Left lung (tissue), 10 donors: ENCODE measurements around the gene ASB11. TPM values are rescaled to one million over a fixed set of nuclear protein-coding genes. Genes with fewer than 3 reads are reported as not detected.
"Not testable (repeated sequence)": the region's sequence is repeated elsewhere in the genome, so short reads cannot be mapped to it uniquely, and the experiment has no call there.

Experiments
- ATAC-seq: fragments of 200-7000 bp; cut with Tn5 transposase; one replicate; pipeline ENCODE4 v1.9.1; 2020; ENCODE audit warnings: moderate library complexity
- DNase-seq, 4 donors: peaks; one replicate each; pipeline ENCODE4 v3.0.0-alpha.2; 2013 to 2020
- H3K27ac ChIP-seq, 2 donors: fragments of 200-600 bp; sonication (generic) in 1 of 2; one replicate each; pipeline versions ENCODE4 v1.5.0 to v1.8.0; 2020 to 2021
- H3K27me3 ChIP-seq, 2 donors: fragments of 200-600 bp; sonication (generic) in 1 of 2; one replicate each; pipeline versions ENCODE4 v1.5.0 to v1.8.0; 2020 to 2021
- H3K36me3 ChIP-seq, 2 donors: fragments of 200-600 bp; sonication (generic) in 1 of 2; one replicate each; pipeline versions ENCODE4 v1.5.0 to v1.8.0; 2020 to 2021
- H3K4me1 ChIP-seq, 2 donors: fragments of 200-600 bp; one replicate each; pipeline ENCODE4 v1.8.0; 2021
- H3K4me3 ChIP-seq, 2 donors: fragments of 200-600 bp; sonication (generic) in 1 of 2; one replicate each; pipeline versions ENCODE4 v1.5.0 to v1.8.0; 2020 to 2021; ENCODE audit warnings: mild to moderate bottlenecking in 1 of 2
- H3K9me3 ChIP-seq, 2 donors: fragments of 200-600 bp; sonication (generic) in 1 of 2; one replicate each; pipeline versions ENCODE4 v1.5.0 to v1.8.0; 2020 to 2021
- intact Hi-C, 2 donors: fragments of 100-400 bp; cut with DNase I; formaldehyde crosslinking; loops; one replicate each; pipeline versions ENCODE4 v1.11.2 to v1.14.2; 2022
- polyA plus RNA-seq, 6 donors: library from polyadenylated mRNA; unstranded; fragments of 120-200 nt; gene quantifications; one replicate each; pipeline ENCODE4 v1.2.1, GENCODE V29; 2013; ENCODE audit not compliant: insufficient read length in 6 of 6
- total RNA-seq, 2 donors: library from RNA; stranded (reverse); fragmentation: NEBNext Ultra II Directional; extraction: Animal tissue kit (Norgen Biotek cat#: 25700); gene quantifications; one replicate each; pipeline ENCODE4 v1.2.1, GENCODE V29; 2021
- TF ChIP-seq, protein P1 (sequence below), 2 donors: fragments of 200-600 bp; sonication (generic) in 1 of 2; IDR thresholded peaks; one replicate each; pipeline versions ENCODE4 v1.5.0 to v1.8.0; 2021; ENCODE audit warnings: antibody characterized with exemption in 2 of 2
- donor health status: DM: no; HTN: yes; CAD: no.
- donor health status: DM: no; HTN: no; CAD: no.

The ASB11 gene
- total and polyA plus RNA-seq, 8 donors: 0.13 to 0.44 (median 0.21) TPM

GRCh38 chrX:15314472-15314871, 968 bp downstream of the ASB11 start:
- intact Hi-C loops: no loop called here
- ATAC-seq: no peak
- Histone ChIP-seq H3K27ac (no peak overlapping the region), H3K9me3 (no peaks in the 10 kb centered on the region), H3K36me3 (no peaks in the 10 kb centered on the region), H3K4me1 (no peaks in the 10 kb centered on the region), H3K4me3 (no peak overlapping the region), H3K27me3 (no peaks in the 10 kb centered on the region)
- TF ChIP-seq, protein P1, sequence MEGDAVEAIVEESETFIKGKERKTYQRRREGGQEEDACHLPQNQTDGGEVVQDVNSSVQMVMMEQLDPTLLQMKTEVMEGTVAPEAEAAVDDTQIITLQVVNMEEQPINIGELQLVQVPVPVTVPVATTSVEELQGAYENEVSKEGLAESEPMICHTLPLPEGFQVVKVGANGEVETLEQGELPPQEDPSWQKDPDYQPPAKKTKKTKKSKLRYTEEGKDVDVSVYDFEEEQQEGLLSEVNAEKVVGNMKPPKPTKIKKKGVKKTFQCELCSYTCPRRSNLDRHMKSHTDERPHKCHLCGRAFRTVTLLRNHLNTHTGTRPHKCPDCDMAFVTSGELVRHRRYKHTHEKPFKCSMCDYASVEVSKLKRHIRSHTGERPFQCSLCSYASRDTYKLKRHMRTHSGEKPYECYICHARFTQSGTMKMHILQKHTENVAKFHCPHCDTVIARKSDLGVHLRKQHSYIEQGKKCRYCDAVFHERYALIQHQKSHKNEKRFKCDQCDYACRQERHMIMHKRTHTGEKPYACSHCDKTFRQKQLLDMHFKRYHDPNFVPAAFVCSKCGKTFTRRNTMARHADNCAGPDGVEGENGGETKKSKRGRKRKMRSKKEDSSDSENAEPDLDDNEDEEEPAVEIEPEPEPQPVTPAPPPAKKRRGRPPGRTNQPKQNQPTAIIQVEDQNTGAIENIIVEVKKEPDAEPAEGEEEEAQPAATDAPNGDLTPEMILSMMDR (IDR thresholded peaks at IDR 0.05): no peak
- DNase-seq: no peak

GRCh38 chrX:15311119-15311518, 4.3 kb downstream of the ASB11 start:
- H3K9me3 ChIP-seq: no peaks in the 10 kb centered on the region
- H3K36me3 ChIP-seq: no peaks in the 10 kb centered on the region
- intact Hi-C loops: no loop called here
- DNase-seq (no peak), ATAC-seq (peak; percentile 15)
- H3K4me3 ChIP-seq: no peak overlapping the region
- H3K4me1 ChIP-seq: no peaks in the 10 kb centered on the region
- H3K27me3 ChIP-seq: no peaks in the 10 kb centered on the region
- H3K27ac ChIP-seq: peak overlapping the region; percentile 39 to 58
- TF ChIP-seq, protein P1 (IDR thresholded peaks at IDR 0.05): no peak

DNA sequence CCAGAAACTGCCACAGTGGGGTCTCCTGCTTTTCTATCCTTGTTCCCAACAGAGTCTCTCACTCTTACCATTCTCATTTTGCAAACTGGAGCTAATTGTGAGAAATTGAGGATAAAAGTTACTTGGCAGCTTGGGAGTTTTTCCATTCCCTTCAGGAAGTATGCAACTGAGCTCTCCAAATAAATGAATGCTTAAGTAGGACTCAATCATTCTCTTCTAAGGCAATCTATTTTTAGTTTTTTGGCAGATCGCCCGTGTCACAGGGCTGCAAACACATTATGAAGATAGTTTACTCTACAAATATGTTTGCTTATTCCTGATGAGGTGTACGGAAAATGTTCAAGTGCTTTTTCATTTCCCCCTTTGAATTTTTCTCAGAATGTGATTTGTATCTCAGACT, 5.3 kb downstream of the ASB11 start:
- intact Hi-C loops: no loop called here
- peak in 3 of 4 donors; percentile 39 to 92 (median 92) for DNase-seq

DNA sequence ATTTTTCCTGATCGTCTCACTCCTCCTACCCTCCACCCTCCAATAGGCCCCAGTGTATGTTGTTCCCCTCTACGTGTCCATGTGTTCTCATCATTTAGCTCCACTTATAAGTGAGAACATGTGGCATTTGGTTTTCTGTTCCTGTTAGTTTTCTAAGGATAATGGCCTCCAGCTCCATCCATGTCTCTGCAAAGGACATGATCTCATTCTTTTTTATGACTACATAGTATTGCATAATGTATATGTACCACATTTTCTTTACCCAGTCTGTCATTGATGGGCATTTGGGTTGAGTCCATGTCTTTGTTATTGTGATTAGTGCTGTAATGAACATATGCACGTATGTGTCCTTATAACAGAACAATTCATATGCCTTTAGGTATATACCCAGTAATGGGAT, 9.5 kb downstream of the ASB11 start:
- H3K9me3 ChIP-seq, H3K27me3 ChIP-seq, H3K4me3 ChIP-seq, H3K36me3 ChIP-seq, DNase-seq, ATAC-seq, H3K27ac ChIP-seq, H3K4me1 ChIP-seq, intact Hi-C loops: not testable (repeated sequence)

More for the DNA sequence above, 5.3 kb downstream of the ASB11 start:
- no peaks in the 10 kb centered on the region for H3K36me3 ChIP-seq
- peak overlapping the region; percentile 58 to 75 for H3K27ac ChIP-seq
- no peak overlapping the region for H3K4me3 ChIP-seq
- peak; percentile 83 for ATAC-seq
- TF ChIP-seq, protein P1 (IDR thresholded peaks at IDR 0.05): no peak
- no peaks in the 10 kb centered on the region for H3K27me3 ChIP-seq
- no peaks in the 10 kb centered on the region for H3K9me3 ChIP-seq
- no peaks in the 10 kb centered on the region for H3K4me1 ChIP-seq

DNA sequence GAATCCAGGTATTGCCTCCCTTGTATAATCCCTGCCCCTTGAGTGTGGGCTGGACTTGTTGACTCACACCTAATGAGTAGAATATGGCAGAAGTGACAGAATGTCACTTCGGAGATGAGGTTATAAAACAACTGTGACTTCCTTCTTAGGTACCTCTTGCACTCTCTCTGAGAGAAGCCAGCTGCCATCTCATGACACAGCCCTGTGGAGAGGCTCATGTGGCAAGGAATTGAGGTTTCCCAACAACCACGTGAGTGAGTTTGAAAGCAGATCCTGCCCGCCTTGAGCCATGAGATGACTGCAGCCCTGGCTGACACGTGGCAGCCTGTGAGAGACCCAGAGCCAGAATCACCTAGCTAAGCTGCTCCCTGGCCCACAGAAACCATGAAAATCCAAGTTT, 13.5 kb downstream of the ASB11 start:
- Histone ChIP-seq H3K36me3 (no peaks in the 10 kb centered on the region), H3K4me3 (no peak overlapping the region), H3K27me3 (no peaks in the 10 kb centered on the region), H3K27ac (peak overlapping the region; percentile 33 to 37), H3K4me1 (no peaks in the 10 kb centered on the region), H3K9me3 (no peaks in the 10 kb centered on the region)
- TF ChIP-seq, protein P1 (IDR thresholded peaks at IDR 0.05): no peak
- DNase-seq (peak in 2 of 4 donors; percentile 19 to 81), ATAC-seq (peak; percentile 86)
- intact Hi-C loops: no loop called here
